CD4-positive, alpha-beta T cell treated with Interleukin-15 for 1 hour (primary cell): ENCODE data around the gene FIG4.
"Not testable (repeated sequence)": the region's sequence is repeated elsewhere in the genome, so short reads cannot be mapped to it uniquely, and the experiment has no call there.

Experiments
- DNase-seq: peaks from one replicate; pipeline ENCODE4 v3.0.0-alpha.2; 2020

FIG4 gene

DNA sequence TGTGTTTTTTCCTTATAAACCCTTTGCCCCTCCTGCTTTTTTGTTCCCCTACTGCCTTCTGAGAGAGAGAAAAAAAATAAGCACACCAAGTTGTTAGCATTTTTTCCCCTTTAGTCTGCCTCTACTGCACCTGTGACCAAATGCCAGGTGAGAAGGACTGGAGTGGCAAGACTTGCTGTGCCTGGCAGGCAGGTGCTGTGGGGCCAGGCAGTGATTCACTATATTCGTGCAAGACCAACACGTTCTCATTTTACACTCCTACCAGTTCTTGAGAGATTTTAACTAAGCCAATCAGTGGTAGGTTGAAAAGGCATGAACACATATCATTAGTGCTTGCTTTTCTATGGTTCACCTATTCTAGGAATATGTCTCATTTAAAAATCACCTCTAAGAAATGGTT is 109.7 kb downstream of the FIG4 start:
- no peak for DNase-seq

DNA sequence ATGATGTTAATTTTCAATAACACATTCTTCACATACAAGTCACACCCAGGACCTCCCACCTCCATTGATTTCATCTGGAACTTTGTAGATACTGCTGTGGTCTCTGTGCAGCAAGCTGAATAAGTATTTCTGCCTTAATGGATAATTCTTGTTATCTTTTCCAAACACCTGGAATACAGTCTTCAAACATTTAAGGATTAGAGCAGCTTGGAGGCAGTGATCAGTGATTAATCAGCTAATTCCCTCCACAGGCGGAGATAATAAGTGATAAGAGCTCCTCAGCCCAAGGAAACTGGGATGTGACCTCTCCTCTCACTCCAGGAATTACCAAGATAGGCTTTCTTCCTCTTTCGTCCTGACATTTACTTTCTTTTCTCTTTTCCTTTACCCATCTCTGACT is 110.7 kb downstream of the FIG4 start:
- DNase-seq = no peak

DNA sequence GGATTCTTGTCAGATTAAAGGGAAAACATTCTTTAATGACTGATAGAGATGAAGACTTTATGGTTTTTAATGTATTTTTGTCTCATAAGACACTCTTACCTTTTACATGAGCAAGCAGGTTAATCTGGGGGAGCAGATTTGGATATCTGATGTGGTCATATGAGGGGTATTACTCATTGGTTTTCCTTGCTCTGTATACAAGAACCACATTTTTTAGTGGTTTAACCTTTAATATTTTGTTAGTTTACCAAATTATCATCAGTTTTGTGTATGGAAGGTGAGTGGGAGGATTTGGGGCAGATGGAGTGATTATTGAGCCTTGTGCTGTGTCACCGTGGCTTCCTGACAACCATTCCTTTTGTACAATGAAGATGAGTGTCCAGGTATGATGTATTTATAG is 112.9 kb downstream of the FIG4 start:
- no peak for DNase-seq

DNA sequence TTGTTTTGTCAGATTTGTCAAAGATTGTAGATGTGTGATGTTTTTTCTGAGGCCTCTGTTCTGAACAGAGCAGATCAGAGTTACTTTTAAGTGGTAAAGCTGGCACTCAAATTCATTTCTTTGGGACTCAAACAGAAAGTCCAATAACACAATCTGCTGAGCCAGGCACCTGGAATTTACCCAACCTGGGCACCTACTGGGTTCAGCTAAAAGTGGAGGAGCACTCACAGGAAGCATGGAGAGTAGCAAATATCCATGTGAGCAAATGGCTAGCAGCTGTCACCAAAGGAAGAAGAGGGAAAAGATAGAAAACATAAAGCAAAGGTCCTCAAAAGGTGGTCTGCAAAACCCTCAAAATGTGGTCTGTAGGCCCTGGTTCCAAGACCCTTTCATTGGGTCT is 116.8 kb downstream of the FIG4 start:
- DNase-seq = no peak

DNA sequence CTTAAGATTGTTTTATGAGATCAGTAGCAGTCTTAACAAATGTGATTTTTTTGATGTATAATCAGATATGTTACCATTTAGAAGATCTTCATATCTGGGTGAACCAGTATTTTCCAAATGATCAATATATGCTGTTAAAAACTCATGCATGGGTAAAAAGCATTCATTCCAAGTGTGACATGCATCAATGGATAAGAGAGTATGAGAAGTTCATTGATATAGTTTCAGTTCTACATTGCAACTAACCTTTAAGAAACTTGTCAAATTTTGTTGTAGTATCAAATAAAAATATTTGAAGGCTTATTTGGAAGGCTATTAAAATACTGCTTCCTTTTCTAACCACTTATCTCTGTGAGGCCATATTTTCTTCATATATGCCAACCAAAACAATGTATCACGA is 117.7 kb downstream of the FIG4 start:
- DNase-seq = no peak

DNA sequence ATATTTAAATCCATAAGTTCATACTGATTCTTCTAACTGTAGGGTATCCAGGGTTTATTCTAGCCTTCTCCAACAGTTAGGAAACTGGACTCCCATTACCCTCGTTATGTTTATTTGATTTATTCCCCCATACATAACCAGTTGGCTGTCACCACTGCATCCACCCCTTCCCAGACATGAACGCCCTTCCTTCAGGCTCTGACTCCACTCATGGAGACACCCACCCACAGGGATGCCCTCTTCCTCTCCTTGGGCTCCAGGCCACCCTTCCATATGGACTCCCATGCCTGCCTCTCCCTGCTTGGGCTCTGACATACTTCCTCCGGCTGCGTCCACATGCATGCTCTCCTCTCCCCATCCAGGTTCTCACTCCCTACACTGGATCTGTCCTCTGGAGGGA is 124.0 kb downstream of the FIG4 start:
- DNase-seq = no peak

DNA sequence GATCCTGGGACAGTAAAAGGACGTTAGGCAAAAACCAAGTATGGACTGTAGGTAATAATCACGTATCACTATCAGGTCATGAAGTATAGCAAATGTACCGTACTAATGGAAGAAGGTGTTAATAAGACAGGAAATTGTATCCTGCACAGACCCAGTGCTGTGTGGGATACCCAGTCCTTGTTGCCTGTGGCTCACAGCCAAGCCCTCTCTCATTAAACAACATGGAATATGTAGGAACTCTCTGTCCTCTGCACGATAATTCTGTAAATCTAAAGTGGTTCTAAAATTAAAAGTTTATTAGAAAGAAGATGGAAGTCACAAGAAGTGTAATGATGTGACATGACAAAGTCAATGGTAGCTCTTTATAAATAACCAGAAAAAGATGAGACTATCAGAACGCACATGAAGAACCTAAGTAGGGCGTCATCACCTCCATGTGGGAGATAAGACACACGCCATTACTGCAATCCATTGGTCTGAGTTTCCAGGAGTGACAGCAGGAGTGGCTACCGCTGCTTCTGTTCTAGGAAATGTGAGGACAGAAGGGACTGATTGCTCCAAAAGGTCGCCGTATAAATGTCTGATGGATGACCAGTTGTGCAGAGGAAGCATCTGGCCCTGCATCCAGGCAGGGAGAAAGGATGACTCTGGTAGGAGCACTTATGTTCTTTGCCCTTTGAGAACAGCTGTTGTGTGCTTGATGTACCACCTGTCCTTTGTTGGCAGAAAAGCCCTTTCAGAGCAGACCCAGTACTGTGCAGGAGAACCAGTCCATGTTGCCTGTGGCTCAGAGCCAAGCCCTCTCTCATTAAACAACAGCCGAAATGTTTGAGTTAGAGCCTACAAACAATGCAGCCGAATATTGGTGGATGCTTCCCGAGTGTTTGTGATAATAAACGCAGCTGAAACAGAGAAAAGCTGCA is 125.6 kb downstream of the FIG4 start:
- DNase-seq = no peak

DNA sequence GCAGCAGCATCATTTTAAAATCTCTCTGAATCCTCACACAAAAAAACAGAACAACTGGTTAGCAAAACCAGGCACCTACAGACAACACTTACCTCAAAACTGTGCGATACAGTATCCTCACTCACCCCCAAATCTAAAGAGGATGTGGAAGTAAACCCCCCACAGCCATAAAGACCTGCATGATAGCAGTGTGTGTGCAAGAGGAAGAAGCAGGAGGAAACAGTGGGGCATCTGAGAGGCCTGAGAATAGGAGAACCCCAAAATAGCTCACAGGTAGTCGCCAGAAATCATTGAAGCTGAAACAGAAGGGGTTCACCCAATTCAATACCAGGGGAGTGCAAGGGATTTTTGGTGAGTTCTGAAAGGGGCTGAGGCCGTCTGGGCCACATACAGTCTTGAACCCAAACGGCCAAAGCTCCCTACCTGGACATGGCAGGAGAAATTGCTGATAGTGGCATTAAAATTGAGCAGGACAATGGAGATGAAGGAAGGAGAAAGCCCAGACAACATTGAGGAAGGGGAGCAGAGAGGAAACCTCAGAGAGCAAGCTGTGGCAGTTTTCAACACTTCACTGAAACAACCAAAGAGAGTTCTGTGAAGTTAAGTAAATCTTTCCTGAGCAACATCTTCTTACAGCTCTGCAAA is 129.7 kb downstream of the FIG4 start:
- DNase-seq = peak; percentile 17

DNA sequence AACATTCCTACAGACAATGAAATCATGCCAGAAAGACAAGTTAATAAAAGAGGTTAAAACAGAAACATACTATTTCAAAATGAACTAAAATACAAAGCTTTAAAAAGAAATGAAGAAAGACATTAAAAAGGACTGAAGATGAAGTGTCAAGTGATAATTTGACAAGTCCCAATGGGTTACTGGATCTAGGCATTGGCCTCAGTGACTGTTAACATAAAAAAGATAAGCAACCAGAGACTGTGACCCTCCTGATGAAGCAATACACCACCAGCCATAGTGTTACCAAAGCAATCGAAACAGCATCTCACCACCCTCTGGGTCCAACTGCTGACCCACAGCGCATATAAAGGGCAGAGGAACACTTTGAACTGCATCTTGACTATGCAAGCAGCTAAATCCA is 130.3 kb downstream of the FIG4 start:
- no peak for DNase-seq

DNA sequence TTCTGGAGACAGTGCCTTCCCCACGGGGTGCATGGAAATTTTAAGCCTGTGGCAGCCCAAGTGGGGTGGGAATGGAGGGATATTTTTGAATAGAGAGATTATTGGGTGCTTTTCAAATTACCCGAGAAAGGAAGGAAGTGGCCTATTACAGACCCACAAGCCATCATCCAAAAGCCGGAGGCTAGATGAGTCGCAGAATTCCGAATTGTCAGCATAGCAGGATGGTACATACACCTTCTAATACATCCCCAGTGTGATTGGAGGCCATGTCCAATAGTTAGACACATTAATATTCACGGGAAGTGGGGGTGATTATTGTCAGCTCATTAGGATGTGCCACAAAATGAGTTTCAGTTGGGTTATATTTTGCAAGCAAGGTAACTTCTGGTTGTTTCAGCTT is 133.0 kb downstream of the FIG4 start:
- DNase-seq = no peak

DNA sequence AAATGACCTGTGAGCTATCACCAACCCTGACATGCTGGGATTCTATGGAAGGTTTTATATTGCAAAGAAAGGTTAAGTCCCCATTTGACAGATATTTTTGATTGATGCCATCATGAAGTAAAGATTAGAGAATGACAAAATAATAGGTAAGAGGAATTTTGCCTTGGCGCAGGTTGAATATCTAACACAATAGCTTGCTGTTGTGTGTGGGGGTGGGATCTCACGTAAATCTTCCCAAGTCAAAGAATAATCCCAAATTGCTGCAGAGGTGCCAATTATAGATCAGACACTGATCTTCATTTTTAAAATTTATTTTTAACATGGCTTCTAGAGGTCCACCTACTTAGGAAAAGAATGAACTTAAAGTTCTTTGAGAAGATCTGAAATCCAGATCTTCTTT is 135.5 kb downstream of the FIG4 start:
- no peak for DNase-seq

DNA sequence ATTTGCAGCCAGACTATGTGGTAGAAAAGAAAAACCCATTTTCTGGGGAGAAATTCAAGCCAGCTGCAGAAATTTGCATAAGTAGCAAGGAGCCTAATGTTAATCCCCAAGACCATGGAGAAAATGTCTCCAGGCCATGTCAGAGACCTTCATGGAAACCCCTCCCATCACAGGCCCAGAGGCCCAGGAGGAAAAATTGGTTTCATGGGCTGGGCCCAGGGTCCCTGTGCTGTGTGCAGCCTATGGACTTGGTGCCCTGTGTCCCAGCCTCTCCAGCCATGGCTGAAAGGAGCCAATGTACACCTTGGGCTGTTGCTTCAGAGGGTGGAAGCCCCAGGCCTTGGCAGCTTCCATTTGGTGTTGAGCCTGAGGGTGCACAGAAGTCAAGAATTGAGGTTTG is 140.3 kb downstream of the FIG4 start:
- not testable (repeated sequence) for DNase-seq

DNA sequence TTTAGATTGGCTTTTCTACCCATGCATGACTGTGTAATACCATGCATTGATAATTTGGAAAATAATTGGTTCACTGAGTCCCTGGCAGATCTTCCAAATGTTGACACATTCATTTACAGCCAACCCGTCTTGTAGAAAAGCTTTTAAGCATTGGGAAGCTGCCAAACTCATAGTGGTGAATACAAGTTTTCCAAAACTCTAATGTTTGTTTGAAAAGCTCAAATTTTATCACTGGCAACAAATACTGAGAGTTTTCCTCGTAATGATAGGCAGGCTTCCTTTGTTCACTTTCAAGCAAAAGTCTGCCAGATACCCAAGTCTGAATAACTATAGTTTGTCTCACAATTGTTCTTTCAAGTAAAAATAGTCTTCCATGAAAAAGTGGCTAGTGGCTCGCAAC is 143.0 kb downstream of the FIG4 start:
- DNase-seq = no peak

DNA sequence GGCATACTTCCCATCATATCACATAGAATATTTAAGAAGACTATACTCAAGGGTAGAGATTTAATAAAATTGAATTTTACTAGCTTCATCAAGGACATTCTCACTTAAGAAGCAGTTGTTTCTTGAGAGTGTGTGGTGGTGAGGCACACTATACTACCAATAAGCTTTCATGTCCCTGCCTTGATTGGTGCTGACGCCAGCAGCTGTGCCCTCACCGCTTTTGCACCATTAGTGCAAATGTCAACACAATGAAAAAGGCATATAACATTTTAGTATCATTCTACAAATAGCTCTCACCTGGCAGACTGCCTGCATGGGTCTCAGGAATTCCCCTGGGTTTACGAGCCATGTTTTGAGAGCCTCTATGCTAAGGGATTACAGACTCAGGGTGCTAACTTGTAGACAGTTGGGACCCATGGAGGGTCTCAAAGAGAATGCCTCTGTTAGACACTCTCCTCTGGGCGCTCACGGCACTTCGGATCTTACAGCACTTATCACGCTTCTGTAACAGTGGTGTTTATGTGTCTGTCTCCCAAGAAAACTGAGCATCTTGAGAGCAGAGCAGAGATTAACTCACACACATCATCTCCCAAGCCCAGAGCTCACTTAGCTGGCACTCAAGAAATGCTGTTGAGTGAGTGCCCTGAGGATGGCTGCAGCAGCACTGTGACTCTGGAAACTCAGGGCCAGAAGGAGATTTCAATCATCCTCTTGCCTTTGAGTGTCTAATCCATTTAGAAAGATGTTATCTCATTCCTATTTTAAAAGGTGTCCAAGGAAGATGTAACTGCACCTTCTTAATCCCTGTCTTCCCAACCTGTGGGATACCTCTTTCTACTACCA is 143.7 kb downstream of the FIG4 start:
- DNase-seq = no peak

DNA sequence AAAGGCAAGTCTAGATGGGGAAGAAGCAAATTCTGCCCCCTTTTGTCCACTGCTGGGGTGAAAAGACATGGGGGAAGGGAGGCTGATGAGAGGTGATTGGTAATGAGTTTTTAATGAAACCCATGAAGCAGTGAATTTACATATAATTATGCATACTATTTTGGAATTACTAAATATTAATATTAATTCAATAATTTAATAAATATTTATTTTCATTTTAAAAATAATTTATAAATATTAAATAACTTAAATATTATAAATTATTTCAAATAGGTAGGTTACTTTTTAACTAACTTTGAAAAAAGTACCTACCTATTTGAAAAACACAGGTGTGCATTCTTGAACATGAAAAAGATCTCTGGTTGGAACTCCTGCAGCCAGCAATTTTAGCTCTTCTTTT is 148.9 kb downstream of the FIG4 start:
- no peak for DNase-seq

DNA sequence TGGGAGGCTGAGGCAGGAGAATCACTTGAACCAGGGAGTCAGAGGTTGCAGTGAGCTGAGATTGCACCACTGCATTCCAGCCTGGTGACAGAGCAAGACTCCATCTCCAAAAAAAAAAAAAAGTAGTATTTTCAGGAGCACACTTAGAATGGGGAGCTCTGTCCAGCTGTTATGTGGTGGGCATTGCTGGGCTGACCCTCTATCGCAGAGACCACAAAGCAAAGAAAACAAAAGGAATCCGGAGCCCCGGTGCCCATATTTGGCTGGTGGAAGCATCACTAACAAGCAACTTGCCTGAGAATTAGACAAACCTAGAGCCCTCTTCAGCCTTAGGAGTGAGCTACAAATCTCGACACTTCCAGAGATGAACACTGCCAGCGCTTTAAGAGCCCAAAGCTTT is 149.7 kb downstream of the FIG4 start:
- no peak for DNase-seq

DNA sequence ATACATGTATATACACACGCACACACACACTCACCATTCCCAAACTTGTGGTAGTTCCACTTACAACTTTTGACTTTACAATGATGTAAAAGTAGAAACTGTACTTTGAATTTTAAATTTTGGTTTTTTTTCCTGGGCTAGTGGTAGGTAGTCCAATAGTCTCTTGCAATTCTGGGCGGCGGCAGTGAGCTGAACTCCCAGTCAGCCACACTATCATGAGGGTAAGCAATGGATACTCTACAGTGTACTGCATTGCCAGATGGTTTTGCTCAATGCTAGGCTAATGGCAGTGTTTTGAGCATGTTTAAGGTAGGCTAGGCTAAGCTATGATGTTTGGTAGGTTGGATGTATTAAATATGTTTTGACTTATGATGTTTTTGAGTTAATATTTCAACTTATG is 150.8 kb downstream of the FIG4 start:
- DNase-seq = no peak

DNA sequence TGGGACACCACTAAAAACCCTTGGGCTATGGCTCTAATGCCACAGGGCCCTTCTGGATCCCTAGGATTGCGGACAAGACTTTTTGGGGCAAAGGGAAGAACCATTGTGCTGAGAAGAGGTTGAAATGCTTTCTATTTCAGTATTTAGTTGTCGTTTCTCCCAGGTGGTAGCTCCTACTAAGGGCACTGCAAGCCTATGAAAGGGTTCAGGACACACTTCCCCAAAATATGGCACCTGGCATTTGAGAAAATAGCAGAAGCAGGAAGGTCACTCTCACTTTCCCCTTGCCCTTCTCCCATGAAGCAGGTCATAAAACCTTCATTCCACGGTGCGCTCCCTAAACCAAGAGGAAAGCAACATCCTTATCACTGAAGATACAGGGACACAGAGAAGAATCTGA is 161.6 kb downstream of the FIG4 start:
- no peak for DNase-seq

DNA sequence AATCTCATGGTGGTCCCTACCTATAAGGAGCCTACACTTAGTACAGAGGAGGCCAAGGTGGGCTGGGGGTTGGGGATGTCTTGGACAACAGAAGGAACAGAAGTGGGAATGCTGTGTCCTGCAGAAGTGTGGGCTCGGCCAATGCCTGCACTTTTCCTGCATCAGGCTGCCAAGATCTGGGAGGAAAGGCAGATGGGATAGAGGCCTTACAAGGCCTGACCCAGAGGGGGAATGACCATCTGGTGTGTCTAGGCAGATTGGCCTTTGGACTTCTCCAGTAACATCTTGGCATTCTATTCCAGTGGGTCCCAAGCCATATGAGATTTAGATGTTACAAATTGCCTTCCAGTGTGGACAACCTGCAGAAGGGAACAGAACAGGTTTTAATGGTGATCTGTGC is 162.3 kb downstream of the FIG4 start:
- no peak for DNase-seq

DNA sequence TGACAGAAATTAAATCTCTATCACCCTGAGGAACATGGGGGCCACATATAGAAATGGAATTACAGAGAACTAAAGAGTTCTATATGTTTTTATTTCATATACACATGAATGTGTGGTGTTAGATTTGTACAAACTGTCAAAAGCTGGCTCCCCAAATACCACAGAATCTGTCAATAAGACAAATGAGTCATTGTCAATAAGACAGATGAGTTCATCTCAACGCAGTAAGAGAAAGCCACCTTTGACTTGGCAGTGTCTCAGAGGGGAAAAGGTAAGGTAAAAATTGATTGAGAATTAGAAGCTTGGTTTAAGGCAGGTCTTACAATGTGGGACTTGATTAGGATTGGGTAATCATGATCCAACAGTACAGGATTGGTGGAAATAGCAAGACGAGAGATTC is 162.9 kb downstream of the FIG4 start:
- DNase-seq = no peak

DNA sequence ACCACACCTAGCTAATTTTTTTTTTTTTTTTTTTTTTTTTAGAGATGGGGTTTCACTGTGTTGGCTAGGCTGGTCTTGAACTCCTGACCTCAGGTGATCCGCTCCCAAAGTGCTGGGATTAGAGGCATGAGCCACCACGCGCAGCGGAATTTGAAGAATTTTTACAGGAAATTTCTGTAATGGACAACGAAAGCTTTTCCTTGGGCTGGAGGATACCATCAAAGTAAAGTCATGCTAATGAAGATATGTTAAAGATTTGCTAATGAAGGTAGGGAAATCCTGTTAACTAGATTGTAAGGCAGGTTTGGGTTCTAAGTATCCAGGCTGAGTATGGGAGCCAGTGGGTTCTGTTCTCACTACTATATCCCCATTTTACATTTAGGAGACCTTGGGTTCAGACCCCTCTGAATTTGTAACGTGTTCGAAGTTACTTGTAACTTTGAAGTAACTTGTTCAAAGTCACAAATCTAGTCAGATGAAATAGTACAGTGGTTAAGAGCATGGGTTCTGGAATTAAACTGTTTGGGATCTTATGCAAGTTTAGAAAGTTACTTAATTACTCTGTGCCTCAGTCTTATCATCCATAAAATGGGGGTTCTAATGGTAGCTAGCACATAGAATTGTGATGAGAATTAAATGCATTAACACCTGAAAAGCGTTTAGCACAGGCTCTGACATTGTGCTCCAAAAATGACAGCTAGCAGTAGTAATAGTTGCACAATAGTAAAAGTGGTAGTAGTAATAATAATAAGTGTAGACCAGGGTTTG is 163.6 kb downstream of the FIG4 start:
- DNase-seq = no peak

DNA sequence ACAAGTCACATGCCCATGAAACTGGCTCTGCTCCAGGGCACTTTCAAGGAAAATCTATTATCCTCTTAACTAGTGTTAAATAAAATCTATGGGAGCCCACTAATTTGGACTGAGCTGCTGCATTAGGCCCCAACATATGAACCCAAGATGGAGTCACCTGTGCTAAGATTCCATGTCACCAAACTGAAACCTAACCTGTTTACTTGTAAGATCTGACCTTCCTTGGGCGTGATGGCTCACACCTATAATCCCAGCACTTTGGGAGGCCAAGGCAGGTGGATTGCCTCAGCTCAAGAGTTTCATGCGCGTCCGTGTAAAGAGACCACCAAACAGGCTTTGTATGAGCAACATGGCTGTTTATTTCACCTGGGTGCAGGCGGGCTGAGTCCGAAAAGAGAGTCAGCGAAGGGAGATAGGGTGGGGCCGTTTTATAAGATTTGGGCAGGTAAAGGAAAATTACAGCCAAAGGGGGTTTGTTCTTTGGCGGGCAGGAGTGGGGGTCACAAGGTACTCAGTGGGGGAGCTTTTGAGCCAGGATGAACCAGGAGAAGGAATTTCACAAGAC is 164.5 kb downstream of the FIG4 start:
- DNase-seq = not testable (repeated sequence)

DNA sequence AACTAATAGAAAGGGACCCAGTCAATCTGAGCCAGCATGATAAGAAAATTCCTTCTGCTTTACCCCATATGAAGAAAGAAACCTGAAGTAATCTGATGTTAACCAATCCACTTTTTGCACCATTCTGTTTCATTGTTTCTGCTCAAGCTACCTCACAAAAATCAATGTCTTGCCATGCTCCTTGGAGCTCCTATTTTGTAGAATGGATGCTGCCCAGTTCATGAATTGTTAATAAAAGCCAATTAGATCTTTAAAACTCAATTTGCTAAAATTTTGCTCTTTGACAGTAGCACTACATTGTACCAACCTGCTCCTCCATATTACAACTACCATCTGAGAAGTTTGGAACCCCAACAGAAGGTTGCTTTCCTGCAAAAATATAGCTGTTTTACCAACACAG is 170.8 kb downstream of the FIG4 start:
- DNase-seq = no peak
